Endothelial cell of umbilical vein (primary cell): ENCODE measurements around the gene HDAC10.

Experiments
- EZH2 ChIP-seq: IDR thresholded peaks from 2 replicates; pipeline ENCODE4 v1.6.1; 2012; ENCODE audit warnings: borderline replicate concordance, low read depth, mild to moderate bottlenecking, moderate library complexity, low read length, inconsistent platforms; ENCODE audit not compliant: severe bottlenecking
- FOS ChIP-seq: IDR thresholded peaks from 2 replicates; pipeline ENCODE4 v1.6.1; 2011; ENCODE audit warnings: mild to moderate bottlenecking, low read length, moderate library complexity, borderline replicate concordance; ENCODE audit not compliant: insufficient read depth
- GATA2 ChIP-seq: IDR thresholded peaks from 2 replicates; pipeline ENCODE4 v1.7.0; 2011; ENCODE audit warnings: low read depth, mild to moderate bottlenecking, moderate library complexity, mixed read lengths, low read length; ENCODE audit not compliant: insufficient read length, insufficient read depth
- JUN ChIP-seq: IDR thresholded peaks from 2 replicates; pipeline ENCODE4 v1.6.1; 2011; ENCODE audit warnings: borderline replicate concordance, low read depth; ENCODE audit not compliant: insufficient read length, insufficient read depth
- MAX ChIP-seq: IDR thresholded peaks from 2 replicates; pipeline ENCODE4 v1.6.1; 2011; ENCODE audit not compliant: insufficient read depth, insufficient read length
- MYC ChIP-seq: IDR thresholded peaks from one replicate; pipeline ENCODE4 v1.6.1; 2011; ENCODE audit warnings: mild to moderate bottlenecking, low read depth, low read length
- POLR2A ChIP-seq: IDR thresholded peaks from 2 replicates; pipeline ENCODE4 v1.6.1; 2012; ENCODE audit warnings: low read depth, mild to moderate bottlenecking, control low read depth, low read length
- POLR2AphosphoS5 ChIP-seq: IDR thresholded peaks from 2 replicates; pipeline ENCODE4 v1.6.1; 2012; ENCODE audit warnings: low read depth, mild to moderate bottlenecking, control low read depth, low read length, moderate library complexity; ENCODE audit not compliant: insufficient read depth
- TF ChIP-seq, protein P1 (sequence below), 2 donors: IDR thresholded peaks; 1 replicate in 1 of 2; 2 replicates in 1 of 2; pipeline ENCODE4 v1.5.1; 2011; ENCODE audit warnings: low read length in 2 of 2, mild to moderate bottlenecking in 2 of 2, moderate library complexity in 2 of 2, control low read depth in 1 of 2, inconsistent platforms in 1 of 2, low read depth in 1 of 2; ENCODE audit not compliant: insufficient read depth in 1 of 2; ENCODE audit errors: extremely low read depth in 1 of 2

GRCh38 chr22:50298937-50299784 is 48.1 kb upstream of the HDAC10 start:
- TF ChIP-seq, protein P1, sequence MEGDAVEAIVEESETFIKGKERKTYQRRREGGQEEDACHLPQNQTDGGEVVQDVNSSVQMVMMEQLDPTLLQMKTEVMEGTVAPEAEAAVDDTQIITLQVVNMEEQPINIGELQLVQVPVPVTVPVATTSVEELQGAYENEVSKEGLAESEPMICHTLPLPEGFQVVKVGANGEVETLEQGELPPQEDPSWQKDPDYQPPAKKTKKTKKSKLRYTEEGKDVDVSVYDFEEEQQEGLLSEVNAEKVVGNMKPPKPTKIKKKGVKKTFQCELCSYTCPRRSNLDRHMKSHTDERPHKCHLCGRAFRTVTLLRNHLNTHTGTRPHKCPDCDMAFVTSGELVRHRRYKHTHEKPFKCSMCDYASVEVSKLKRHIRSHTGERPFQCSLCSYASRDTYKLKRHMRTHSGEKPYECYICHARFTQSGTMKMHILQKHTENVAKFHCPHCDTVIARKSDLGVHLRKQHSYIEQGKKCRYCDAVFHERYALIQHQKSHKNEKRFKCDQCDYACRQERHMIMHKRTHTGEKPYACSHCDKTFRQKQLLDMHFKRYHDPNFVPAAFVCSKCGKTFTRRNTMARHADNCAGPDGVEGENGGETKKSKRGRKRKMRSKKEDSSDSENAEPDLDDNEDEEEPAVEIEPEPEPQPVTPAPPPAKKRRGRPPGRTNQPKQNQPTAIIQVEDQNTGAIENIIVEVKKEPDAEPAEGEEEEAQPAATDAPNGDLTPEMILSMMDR (IDR thresholded peaks at IDR 0.05; ENCODE audit: extremely low read depth in 1 of 2, insufficient read depth in 1 of 2, low read depth in 1 of 2, low read length in 2 of 2) = no peak
- no peak for TF ChIP-seq POLR2A
- TF ChIP-seq EZH2 = no peak
- no peak for TF ChIP-seq MAX
- TF ChIP-seq JUN = no peak
- no peak for TF ChIP-seq POLR2AphosphoS5
- TF ChIP-seq FOS = no peak
- no peak for TF ChIP-seq MYC
- no peak for TF ChIP-seq GATA2
